ENCODE measurements around the gene EYA3. TPM values are rescaled to one million over a fixed set of nuclear protein-coding genes. Genes with fewer than 3 reads are reported as not detected.

EYA3 gene
- total RNA-seq, 1 experiment from 2014 or later = 32.7 TPM

DNA sequence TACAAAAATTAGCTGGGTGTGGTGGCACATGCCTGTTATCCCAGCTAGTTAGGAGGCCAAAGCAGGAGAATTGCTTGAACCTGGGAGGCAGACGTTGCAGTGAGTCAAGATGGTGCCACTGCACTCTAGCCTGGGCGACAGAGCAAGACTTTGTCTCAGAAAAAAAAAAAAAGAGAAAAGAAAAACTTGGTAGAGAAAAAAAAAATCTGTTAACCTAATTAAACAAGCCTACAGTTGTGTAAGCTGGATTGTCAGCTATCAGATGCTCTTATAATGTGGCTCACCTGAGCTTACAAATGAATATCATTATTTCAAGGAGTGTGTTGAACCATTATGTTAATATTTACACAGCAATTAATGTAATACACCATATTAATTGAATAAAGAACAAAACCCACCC is 26.4 kb upstream of the EYA3 start:
- Histone ChIP-seq H2AK5ac (ENCODE audit: insufficient read length, low read length) (no peak overlapping the region), H2BK15ac (ENCODE audit: low read depth, low read length) (no peak overlapping the region), H3T11ph (ENCODE audit: low read length) (no peak overlapping the region), H3K14ac (ENCODE audit: insufficient read depth, low read length) (no peak overlapping the region), H3K27me3 (ENCODE audit: insufficient read depth, low read length) (no peaks in the 10 kb centered on the region), H3K9ac (ENCODE audit: extremely low read depth, insufficient read length, low read length) (no peak overlapping the region), H3K4me2 (ENCODE audit: insufficient read depth, insufficient read length, low read length) (no peak overlapping the region), H3K27ac (ENCODE audit: insufficient read length, low read depth, low read length) (no peak overlapping the region), H4K5ac (ENCODE audit: insufficient read length, low read depth, low read length) (no peak overlapping the region), H3K79me2 (ENCODE audit: insufficient read depth, low read length) (no peaks in the 10 kb centered on the region), H2AFZ (ENCODE audit: low read length) (no peak overlapping the region), H3K4ac (ENCODE audit: low read depth, low read length) (no peak overlapping the region), H2BK20ac (ENCODE audit: low read depth, low read length, poor library complexity, severe bottlenecking) (no peak overlapping the region), H3K23ac (ENCODE audit: insufficient read length, low read depth, low read length) (no peak overlapping the region), H4K8ac (replicated peaks; ENCODE audit: insufficient read length, low read depth, low read length) (no peak overlapping the region), H2BK12ac (ENCODE audit: insufficient read length, low read depth, low read length) (no peak overlapping the region), H3K18ac (ENCODE audit: insufficient read length, low read depth, low read length) (no peak overlapping the region), H3K56ac (ENCODE audit: insufficient read length, low read depth, low read length) (no peak overlapping the region), H3K23me2 (ENCODE audit: insufficient read length, low read depth, low read length, poor library complexity, severe bottlenecking) (no peaks in the 10 kb centered on the region), H2BK120ac (ENCODE audit: low read depth, low read length, poor library complexity, severe bottlenecking) (no peak overlapping the region), H3K9me3 (ENCODE audit: control insufficient read depth, low read depth, low read length) (no peaks in the 10 kb centered on the region), H3K4me1 (ENCODE audit: insufficient read depth, low read length) (no peaks in the 10 kb centered on the region), H2BK5ac (ENCODE audit: insufficient read length, low read length) (no peak overlapping the region), H4K20me1 (ENCODE audit: control insufficient read depth, insufficient read depth, insufficient read length) (no peaks in the 10 kb centered on the region), H3K79me1 (ENCODE audit: insufficient read depth, low read depth, low read length, poor library complexity, severe bottlenecking) (no peaks in the 10 kb centered on the region), H4K91ac (ENCODE audit: insufficient read length, low read depth, low read length) (no peak overlapping the region)
- Mint-ChIP-seq H3K27ac (no peak overlapping the region), H3K27me3 (ENCODE audit: low read depth) (no peaks in the 10 kb centered on the region), H3K4me3 (no peak overlapping the region), H3K9me3 (no peaks in the 10 kb centered on the region), H3K36me3 (ENCODE audit: insufficient read depth in 1 of 3, low read depth in 3 of 3) (no peaks in the 10 kb centered on the region), H3K4me1 (no peaks in the 10 kb centered on the region; a peak in 1 of 4 replicates)
- no peak for DNase-seq
- no CpG with 5 or more reads among the region's 2 CpGs for WGBS (ENCODE audit: extremely low coverage, insufficient read length, low lambda C conversion rate)
- TF ChIP-seq, protein P1, sequence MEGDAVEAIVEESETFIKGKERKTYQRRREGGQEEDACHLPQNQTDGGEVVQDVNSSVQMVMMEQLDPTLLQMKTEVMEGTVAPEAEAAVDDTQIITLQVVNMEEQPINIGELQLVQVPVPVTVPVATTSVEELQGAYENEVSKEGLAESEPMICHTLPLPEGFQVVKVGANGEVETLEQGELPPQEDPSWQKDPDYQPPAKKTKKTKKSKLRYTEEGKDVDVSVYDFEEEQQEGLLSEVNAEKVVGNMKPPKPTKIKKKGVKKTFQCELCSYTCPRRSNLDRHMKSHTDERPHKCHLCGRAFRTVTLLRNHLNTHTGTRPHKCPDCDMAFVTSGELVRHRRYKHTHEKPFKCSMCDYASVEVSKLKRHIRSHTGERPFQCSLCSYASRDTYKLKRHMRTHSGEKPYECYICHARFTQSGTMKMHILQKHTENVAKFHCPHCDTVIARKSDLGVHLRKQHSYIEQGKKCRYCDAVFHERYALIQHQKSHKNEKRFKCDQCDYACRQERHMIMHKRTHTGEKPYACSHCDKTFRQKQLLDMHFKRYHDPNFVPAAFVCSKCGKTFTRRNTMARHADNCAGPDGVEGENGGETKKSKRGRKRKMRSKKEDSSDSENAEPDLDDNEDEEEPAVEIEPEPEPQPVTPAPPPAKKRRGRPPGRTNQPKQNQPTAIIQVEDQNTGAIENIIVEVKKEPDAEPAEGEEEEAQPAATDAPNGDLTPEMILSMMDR (conservative IDR thresholded peaks at IDR 0.05) = no peak

All from H9 (cell line).